ENCODE data around the gene TLCD3B.

Gene TLCD3B

GRCh38 chr16:30030841-30031413, at the start of gene TLCD3B:
TSS of gene TLCD3B (minus strand) at chr16:30031271. CDS start at chr16:30030527, 744 bp downstream.
- DNase-seq = no peak

- DNase-seq = no peak
Observed at GRCh38 chr16:30079480-30079879, 48.4 kb upstream of the TLCD3B start.

- DNase-seq = no peak
Observed at GRCh38 chr16:30078744-30079143, 47.7 kb upstream of the TLCD3B start.

GRCh38 chr16:30077656-30078055, 46.6 kb upstream of the TLCD3B start:
- no peak for DNase-seq

GRCh38 chr16:30076276-30076791, 45.3 kb upstream of the TLCD3B start:
- no peak for DNase-seq

- DNase-seq = peak; percentile 95
Observed at GRCh38 chr16:30075503-30076275, 44.6 kb upstream of the TLCD3B start, which contains the start of gene PPP4C. TSS of gene PPP4C (plus strand) at chr16:30075994. CDS start at chr16:30076378, 384 bp downstream.

GRCh38 chr16:30070490-30070889, 39.4 kb upstream of the TLCD3B start:
- DNase-seq = no peak

GRCh38 chr16:30069611-30070462, 38.8 kb upstream of the TLCD3B start:
- no peak for DNase-seq

GRCh38 chr16:30068750-30069610, 37.9 kb upstream of the TLCD3B start:
- no peak for DNase-seq

GRCh38 chr16:30068333-30068732, 37.3 kb upstream of the TLCD3B start:
- no peak for DNase-seq

- no peak for DNase-seq
Observed at GRCh38 chr16:30067584-30067916, 36.5 kb upstream of the TLCD3B start.

GRCh38 chr16:30066761-30067583, 35.9 kb upstream of the TLCD3B start:
- peak; percentile 61 for DNase-seq

GRCh38 chr16:30065943-30066760, 35.1 kb upstream of the TLCD3B start:
- no peak for DNase-seq

- DNase-seq = peak; percentile 99
Observed at GRCh38 chr16:30065102-30065942, 34.3 kb upstream of the TLCD3B start, which contains the start of gene ALDOA. TSS of gene ALDOA (plus strand) at chr16:30065760. CDS start at chr16:30066898, 1,138 bp downstream.

GRCh38 chr16:30064729-30065101, 33.6 kb upstream of the TLCD3B start:
- DNase-seq = no peak

- peak; percentile 85 for DNase-seq
Observed at GRCh38 chr16:30063893-30064728, 33.0 kb upstream of the TLCD3B start.

GRCh38 chr16:30063278-30063892, 32.3 kb upstream of the TLCD3B start:
- no peak for DNase-seq
